SK-N-SH (cell line): ENCODE measurements around the gene ZNF569.

Experiments used
- ELF1 ChIP-seq: IDR thresholded peaks from 2 replicates; pipeline ENCODE4 v1.4.0; 2012
- EP300 ChIP-seq, 2 experiments: IDR thresholded peaks; 2 replicates each; pipeline versions ENCODE4 v1.4.0 to v1.6.1; 2012; ENCODE audit warnings: borderline replicate concordance in 1 of 2, low read depth in 1 of 2, low read length in 1 of 2
- GABPA ChIP-seq: IDR thresholded peaks from 2 replicates; pipeline ENCODE4 v1.4.0; 2012; ENCODE audit warnings: low read depth, mild to moderate bottlenecking
- MXI1 ChIP-seq: IDR thresholded peaks from 2 replicates; pipeline ENCODE4 v1.6.1; 2012; ENCODE audit warnings: mild to moderate bottlenecking, low read depth, low read length, improper control_type of control experiment
- POLR2AphosphoS5 ChIP-seq: IDR thresholded peaks from 2 replicates; pipeline ENCODE4 v1.6.1; 2012; ENCODE audit warnings: low read depth, low read length
- RAD21 ChIP-seq: IDR thresholded peaks from 2 replicates; pipeline ENCODE4 v1.6.1; 2012; ENCODE audit warnings: mild to moderate bottlenecking, low read length
- RCOR1 ChIP-seq: fragments of 150-350 bp; IDR thresholded peaks from 2 replicates; pipeline ENCODE4 v1.6.1; 2017; ENCODE audit warnings: antibody characterized with exemption, low read length
- SIN3A ChIP-seq: IDR thresholded peaks from 2 replicates; pipeline ENCODE4 v1.6.1; 2012; ENCODE audit warnings: low read depth, mild to moderate bottlenecking, low read length, moderate library complexity, borderline replicate concordance
- SMC3 ChIP-seq: IDR thresholded peaks from 2 replicates; pipeline ENCODE4 v1.6.1; 2012; ENCODE audit warnings: low read depth, low read length, improper control_type of control experiment
- TCF12 ChIP-seq: IDR thresholded peaks from 2 replicates; pipeline ENCODE4 v1.4.0; 2012
- TF ChIP-seq, protein P1 (sequence below): IDR thresholded peaks from 2 replicates; pipeline ENCODE4 v1.4.0; 2012; ENCODE audit warnings: low read depth
- TF ChIP-seq, protein P2 (sequence below): fragments of 200-600 bp; sonication (generic); IDR thresholded peaks from 2 replicates; pipeline ENCODE4 v1.6.1; 2017; ENCODE audit warnings: antibody characterized with exemption, mild to moderate bottlenecking, moderate library complexity
- TF ChIP-seq, protein P3 (sequence below): IDR thresholded peaks from 2 replicates; pipeline ENCODE4 v1.4.0; 2012; ENCODE audit warnings: low read depth, borderline replicate concordance

DNA sequence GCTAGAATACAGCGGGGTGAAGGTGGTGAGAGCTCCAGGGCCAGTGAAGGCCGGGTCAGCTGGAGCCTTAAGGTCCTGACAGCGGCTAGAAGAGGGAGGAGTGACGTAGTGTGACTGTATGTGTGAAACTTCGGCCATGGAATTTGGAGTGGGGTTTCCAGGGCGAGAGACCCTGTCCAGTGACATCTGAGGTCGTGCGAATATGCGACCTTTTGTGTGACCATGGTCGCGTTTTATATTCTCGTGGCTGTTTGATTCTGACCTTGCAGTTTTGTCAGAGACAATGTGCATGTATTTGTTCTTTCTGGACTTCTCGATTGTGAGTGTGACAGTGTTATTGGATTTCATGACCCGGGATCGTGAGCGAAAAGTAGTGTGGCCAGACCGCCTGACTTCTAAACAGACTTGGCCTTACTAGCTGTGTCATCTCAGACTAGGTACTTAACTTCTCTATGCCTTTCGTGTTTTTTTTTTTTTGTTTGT lies 405 bp upstream of the ZNF569 start:
- TF ChIP-seq, protein P1, sequence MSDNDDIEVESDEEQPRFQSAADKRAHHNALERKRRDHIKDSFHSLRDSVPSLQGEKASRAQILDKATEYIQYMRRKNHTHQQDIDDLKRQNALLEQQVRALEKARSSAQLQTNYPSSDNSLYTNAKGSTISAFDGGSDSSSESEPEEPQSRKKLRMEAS = no peak; the same call in 1 of the 2 replicates
- TF ChIP-seq, protein P2, sequence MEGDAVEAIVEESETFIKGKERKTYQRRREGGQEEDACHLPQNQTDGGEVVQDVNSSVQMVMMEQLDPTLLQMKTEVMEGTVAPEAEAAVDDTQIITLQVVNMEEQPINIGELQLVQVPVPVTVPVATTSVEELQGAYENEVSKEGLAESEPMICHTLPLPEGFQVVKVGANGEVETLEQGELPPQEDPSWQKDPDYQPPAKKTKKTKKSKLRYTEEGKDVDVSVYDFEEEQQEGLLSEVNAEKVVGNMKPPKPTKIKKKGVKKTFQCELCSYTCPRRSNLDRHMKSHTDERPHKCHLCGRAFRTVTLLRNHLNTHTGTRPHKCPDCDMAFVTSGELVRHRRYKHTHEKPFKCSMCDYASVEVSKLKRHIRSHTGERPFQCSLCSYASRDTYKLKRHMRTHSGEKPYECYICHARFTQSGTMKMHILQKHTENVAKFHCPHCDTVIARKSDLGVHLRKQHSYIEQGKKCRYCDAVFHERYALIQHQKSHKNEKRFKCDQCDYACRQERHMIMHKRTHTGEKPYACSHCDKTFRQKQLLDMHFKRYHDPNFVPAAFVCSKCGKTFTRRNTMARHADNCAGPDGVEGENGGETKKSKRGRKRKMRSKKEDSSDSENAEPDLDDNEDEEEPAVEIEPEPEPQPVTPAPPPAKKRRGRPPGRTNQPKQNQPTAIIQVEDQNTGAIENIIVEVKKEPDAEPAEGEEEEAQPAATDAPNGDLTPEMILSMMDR = no peak
- TF ChIP-seq SMC3 (no peak), RAD21 (no peak), POLR2AphosphoS5 (no peak), EP300 (IDR thresholded peaks at IDR 0.05; ENCODE audit: borderline replicate concordance in 1 of 2, low read depth in 1 of 2, low read length in 1 of 2) (no peak), SIN3A (no peak), TCF12 (no peak), RCOR1 (no peak), GABPA (no peak), ELF1 (no peak), MXI1 (no peak)
- TF ChIP-seq, protein P3, sequence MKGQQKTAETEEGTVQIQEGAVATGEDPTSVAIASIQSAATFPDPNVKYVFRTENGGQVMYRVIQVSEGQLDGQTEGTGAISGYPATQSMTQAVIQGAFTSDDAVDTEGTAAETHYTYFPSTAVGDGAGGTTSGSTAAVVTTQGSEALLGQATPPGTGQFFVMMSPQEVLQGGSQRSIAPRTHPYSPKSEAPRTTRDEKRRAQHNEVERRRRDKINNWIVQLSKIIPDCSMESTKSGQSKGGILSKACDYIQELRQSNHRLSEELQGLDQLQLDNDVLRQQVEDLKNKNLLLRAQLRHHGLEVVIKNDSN = no peak
